Measurements from ENCODE around the gene TADA2A. TPM values are rescaled to one million over a fixed set of nuclear protein-coding genes. Genes with fewer than 3 reads are reported as not detected.
"Not testable (repeated sequence)": the region's sequence is repeated elsewhere in the genome, so short reads cannot be mapped to it uniquely, and the experiment has no call there.

TADA2A gene
- polyA plus RNA-seq, 2 donors: 6.2 to 6.7 TPM

- 95 to 97% methylated on average over 7 of the region's 7 CpGs for WGBS, 2 donors
- Histone ChIP-seq H3K4me3 (ENCODE audit: low read depth in 1 of 2, low read length in 2 of 2) (no peak overlapping the region), H3K4me1 (ENCODE audit: control insufficient read depth in 2 of 2, insufficient read depth in 2 of 2, low read length in 1 of 2) (no peaks in the 10 kb centered on the region), H3K36me3 (ENCODE audit: control insufficient read depth in 2 of 2, insufficient read depth in 2 of 2, low read length in 1 of 2) (no peaks in the 10 kb centered on the region), H3K27me3 (ENCODE audit: control insufficient read depth in 1 of 2, insufficient read depth in 2 of 2, low read length in 2 of 2) (no peaks in the 10 kb centered on the region), H3K9me3 (ENCODE audit: control insufficient read depth in 2 of 2, insufficient read depth in 1 of 2, low read depth in 1 of 2, low read length in 1 of 2) (no peaks in the 10 kb centered on the region), H3K27ac (ENCODE audit: low read depth in 2 of 2, low read length in 1 of 2) (no peak overlapping the region)
Measured at GRCh38 chr17:37393352-37393751, 13.3 kb upstream of the TADA2A start.

GRCh38 chr17:37399265-37399803, 7.4 kb upstream of the TADA2A start:
- Histone ChIP-seq H3K4me3 (ENCODE audit: low read depth in 1 of 2, low read length in 2 of 2) (no peak overlapping the region), H3K4me1 (ENCODE audit: control insufficient read depth in 2 of 2, insufficient read depth in 2 of 2, low read length in 1 of 2) (no peaks in the 10 kb centered on the region)
- 60 to 70% methylated on average over 5 of the region's 5 CpGs for WGBS, 2 donors

GRCh38 chr17:37400505-37400904, 6.2 kb upstream of the TADA2A start:
- Histone ChIP-seq H3K4me3 (ENCODE audit: low read depth in 1 of 2, low read length in 2 of 2) (no peak overlapping the region), H3K36me3 (ENCODE audit: control insufficient read depth in 2 of 2, insufficient read depth in 2 of 2, low read length in 1 of 2) (no peaks in the 10 kb centered on the region), H3K9me3 (ENCODE audit: control insufficient read depth in 2 of 2, insufficient read depth in 1 of 2, low read depth in 1 of 2, low read length in 1 of 2) (no peaks in the 10 kb centered on the region), H3K27ac (ENCODE audit: low read depth in 2 of 2, low read length in 1 of 2) (no peak overlapping the region), H3K4me1 (ENCODE audit: control insufficient read depth in 2 of 2, insufficient read depth in 2 of 2, low read length in 1 of 2) (no peaks in the 10 kb centered on the region), H3K27me3 (ENCODE audit: control insufficient read depth in 1 of 2, insufficient read depth in 2 of 2, low read length in 2 of 2) (no peaks in the 10 kb centered on the region)

More at GRCh38 chr17:37399265-37399803, 7.4 kb upstream of the TADA2A start:
- Histone ChIP-seq H3K27ac (ENCODE audit: low read depth in 2 of 2, low read length in 1 of 2) (no peak overlapping the region), H3K27me3 (ENCODE audit: control insufficient read depth in 1 of 2, insufficient read depth in 2 of 2, low read length in 2 of 2) (no peaks in the 10 kb centered on the region), H3K9me3 (ENCODE audit: control insufficient read depth in 2 of 2, insufficient read depth in 1 of 2, low read depth in 1 of 2, low read length in 1 of 2) (no peaks in the 10 kb centered on the region), H3K36me3 (ENCODE audit: control insufficient read depth in 2 of 2, insufficient read depth in 2 of 2, low read length in 1 of 2) (no peaks in the 10 kb centered on the region)

- H3K4me1 ChIP-seq (ENCODE audit: control insufficient read depth in 2 of 2, insufficient read depth in 2 of 2, low read length in 1 of 2); H3K36me3 ChIP-seq (ENCODE audit: control insufficient read depth in 2 of 2, insufficient read depth in 2 of 2, low read length in 1 of 2); H3K9me3 ChIP-seq (ENCODE audit: control insufficient read depth in 2 of 2, insufficient read depth in 1 of 2, low read depth in 1 of 2, low read length in 1 of 2); H3K27me3 ChIP-seq (ENCODE audit: control insufficient read depth in 1 of 2, insufficient read depth in 2 of 2, low read length in 2 of 2); H3K27ac ChIP-seq (ENCODE audit: low read depth in 2 of 2, low read length in 1 of 2): not testable (repeated sequence)
- H3K4me3 ChIP-seq (ENCODE audit: low read depth in 1 of 2, low read length in 2 of 2): peak overlapping the region in 1 of 2 donors; percentile 76
- 40 to 49% methylated on average over 14 of the region's 14 CpGs for WGBS, 2 donors
Measured at GRCh38 chr17:37405522-37405921, 1.2 kb upstream of the TADA2A start.

- peak overlapping the region; percentile 76 to 82 for H3K4me3 ChIP-seq (ENCODE audit: low read depth in 1 of 2, low read length in 2 of 2)
- peaks cover 0 to under 1% of the 10 kb centered on the region in 2 donors for H3K36me3 ChIP-seq (ENCODE audit: control insufficient read depth in 2 of 2, insufficient read depth in 2 of 2, low read length in 1 of 2)
- H3K27me3 ChIP-seq (ENCODE audit: control insufficient read depth in 1 of 2, insufficient read depth in 2 of 2, low read length in 2 of 2): no peaks in the 10 kb centered on the region
- H3K9me3 ChIP-seq (ENCODE audit: control insufficient read depth in 2 of 2, insufficient read depth in 1 of 2, low read depth in 1 of 2, low read length in 1 of 2): no peaks in the 10 kb centered on the region
- 0% methylated on average over 21 of the region's 21 CpGs for WGBS, 2 donors
- peak overlapping the region; percentile 97 for H3K27ac ChIP-seq (ENCODE audit: low read depth in 2 of 2, low read length in 1 of 2)
- H3K4me1 ChIP-seq (ENCODE audit: control insufficient read depth in 2 of 2, insufficient read depth in 2 of 2, low read length in 1 of 2): peaks cover 0 to 3% of the 10 kb centered on the region in 2 donors
Measured at GRCh38 chr17:37405955-37406634, 591 bp upstream of the TADA2A start.

- H3K36me3 ChIP-seq (ENCODE audit: control insufficient read depth in 2 of 2, insufficient read depth in 2 of 2, low read length in 1 of 2); H3K9me3 ChIP-seq (ENCODE audit: control insufficient read depth in 2 of 2, insufficient read depth in 1 of 2, low read depth in 1 of 2, low read length in 1 of 2); H3K27ac ChIP-seq (ENCODE audit: low read depth in 2 of 2, low read length in 1 of 2); H3K4me1 ChIP-seq (ENCODE audit: control insufficient read depth in 2 of 2, insufficient read depth in 2 of 2, low read length in 1 of 2); H3K4me3 ChIP-seq (ENCODE audit: low read depth in 1 of 2, low read length in 2 of 2); H3K27me3 ChIP-seq (ENCODE audit: control insufficient read depth in 1 of 2, insufficient read depth in 2 of 2, low read length in 2 of 2): not testable (repeated sequence)
- 92 to 95% methylated on average over 13 of the region's 13 CpGs for WGBS, 2 donors
Measured at GRCh38 chr17:37408145-37408479, 1.4 kb downstream of the TADA2A start.

GRCh38 chr17:37410357-37410756, 3.7 kb downstream of the TADA2A start:
- Histone ChIP-seq H3K9me3 (ENCODE audit: control insufficient read depth in 2 of 2, insufficient read depth in 1 of 2, low read depth in 1 of 2, low read length in 1 of 2) (no peaks in the 10 kb centered on the region), H3K4me1 (ENCODE audit: control insufficient read depth in 2 of 2, insufficient read depth in 2 of 2, low read length in 1 of 2) (peaks cover 0 to 3% of the 10 kb centered on the region in 2 donors), H3K27ac (ENCODE audit: low read depth in 2 of 2, low read length in 1 of 2) (no peak overlapping the region), H3K27me3 (ENCODE audit: control insufficient read depth in 1 of 2, insufficient read depth in 2 of 2, low read length in 2 of 2) (no peaks in the 10 kb centered on the region), H3K4me3 (ENCODE audit: low read depth in 1 of 2, low read length in 2 of 2) (no peak overlapping the region), H3K36me3 (ENCODE audit: control insufficient read depth in 2 of 2, insufficient read depth in 2 of 2, low read length in 1 of 2) (peaks cover 4% of the 10 kb centered on the region in 2 donors)
- 88 to 95% methylated on average over 3 of the region's 3 CpGs for WGBS, 2 donors

GRCh38 chr17:37413875-37414519, 7.3 kb downstream of the TADA2A start:
- Histone ChIP-seq H3K9me3 (ENCODE audit: control insufficient read depth in 2 of 2, insufficient read depth in 1 of 2, low read depth in 1 of 2, low read length in 1 of 2) (no peaks in the 10 kb centered on the region), H3K27me3 (ENCODE audit: control insufficient read depth in 1 of 2, insufficient read depth in 2 of 2, low read length in 2 of 2) (no peaks in the 10 kb centered on the region), H3K4me3 (ENCODE audit: low read depth in 1 of 2, low read length in 2 of 2) (no peak overlapping the region), H3K4me1 (ENCODE audit: control insufficient read depth in 2 of 2, insufficient read depth in 2 of 2, low read length in 1 of 2) (no peaks in the 10 kb centered on the region), H3K27ac (ENCODE audit: low read depth in 2 of 2, low read length in 1 of 2) (no peak overlapping the region), H3K36me3 (ENCODE audit: control insufficient read depth in 2 of 2, insufficient read depth in 2 of 2, low read length in 1 of 2) (peaks cover 4 to 6% of the 10 kb centered on the region in 2 donors)
- WGBS, 2 donors: 94 to 97% methylated on average over 7 of the region's 7 CpGs

- Histone ChIP-seq H3K27ac (ENCODE audit: low read depth in 2 of 2, low read length in 1 of 2) (no peak overlapping the region), H3K9me3 (ENCODE audit: control insufficient read depth in 2 of 2, insufficient read depth in 1 of 2, low read depth in 1 of 2, low read length in 1 of 2) (no peaks in the 10 kb centered on the region), H3K27me3 (ENCODE audit: control insufficient read depth in 1 of 2, insufficient read depth in 2 of 2, low read length in 2 of 2) (no peaks in the 10 kb centered on the region), H3K36me3 (ENCODE audit: control insufficient read depth in 2 of 2, insufficient read depth in 2 of 2, low read length in 1 of 2) (peaks cover 0 to 9% of the 10 kb centered on the region in 2 donors), H3K4me1 (ENCODE audit: control insufficient read depth in 2 of 2, insufficient read depth in 2 of 2, low read length in 1 of 2) (no peaks in the 10 kb centered on the region), H3K4me3 (ENCODE audit: low read depth in 1 of 2, low read length in 2 of 2) (no peak overlapping the region)
- WGBS, 2 donors: 63 to 76% methylated on average over 2 of the region's 2 CpGs
Measured at GRCh38 chr17:37417852-37418251, 11.2 kb downstream of the TADA2A start.

Measured in esophagus (tissue), 2 donors.